ENCODE results near the gene UTP18.
"Not testable (repeated sequence)": the region's sequence is repeated elsewhere in the genome, so short reads cannot be mapped to it uniquely, and the experiment has no call there.

The UTP18 gene

GRCh38 chr17:51272812-51273211 lies 12.5 kb downstream of the UTP18 start:
- TF ChIP-seq CTCF (conservative IDR thresholded peaks at IDR 0.05) = no peak
- TF ChIP-seq ZFX (IDR thresholded peaks at IDR 0.05) = no peak
- no peak overlapping the region for H3K27ac ChIP-seq

- no peak overlapping the region for H3K27ac ChIP-seq
- no peak for TF ChIP-seq ZFX (IDR thresholded peaks at IDR 0.05)
- TF ChIP-seq CTCF (conservative IDR thresholded peaks at IDR 0.05) = no peak
Observed at GRCh38 chr17:51275381-51275780, 15.0 kb downstream of the UTP18 start.

GRCh38 chr17:51279183-51279582 lies 18.8 kb downstream of the UTP18 start:
- no peak overlapping the region for H3K27ac ChIP-seq
- TF ChIP-seq CTCF (conservative IDR thresholded peaks at IDR 0.05) (no peak), ZFX (IDR thresholded peaks at IDR 0.05) (no peak)

- no peak for TF ChIP-seq CTCF (conservative IDR thresholded peaks at IDR 0.05)
- no peak for TF ChIP-seq ZFX (IDR thresholded peaks at IDR 0.05)
Observed at GRCh38 chr17:51287412-51287811, 27.1 kb downstream of the UTP18 start.

GRCh38 chr17:51289696-51290111 lies 29.4 kb downstream of the UTP18 start:
- TF ChIP-seq ZFX (IDR thresholded peaks at IDR 0.05) (no peak), CTCF (conservative IDR thresholded peaks at IDR 0.05) (no peak)
- H3K27ac ChIP-seq = no peak overlapping the region

More at GRCh38 chr17:51287412-51287811, 27.1 kb downstream of the UTP18 start:
- H3K27ac ChIP-seq = no peak overlapping the region

GRCh38 chr17:51294338-51294737 lies 34.0 kb downstream of the UTP18 start:
- not testable (repeated sequence) for H3K27ac ChIP-seq

GRCh38 chr17:51298508-51299371 lies 38.4 kb downstream of the UTP18 start:
- no peak overlapping the region for H3K27ac ChIP-seq

More at GRCh38 chr17:51298508-51299371, 38.4 kb downstream of the UTP18 start:
- TF ChIP-seq CTCF (conservative IDR thresholded peaks at IDR 0.05) (peak; percentile 84), ZFX (IDR thresholded peaks at IDR 0.05) (no peak)

Measured in C4-2B (cell line).